ENCODE results near the gene NLRP2B.
"Not testable (repeated sequence)": the region's sequence is repeated elsewhere in the genome, so short reads cannot be mapped to it uniquely, and the experiment has no call there.

The NLRP2B gene

DNA sequence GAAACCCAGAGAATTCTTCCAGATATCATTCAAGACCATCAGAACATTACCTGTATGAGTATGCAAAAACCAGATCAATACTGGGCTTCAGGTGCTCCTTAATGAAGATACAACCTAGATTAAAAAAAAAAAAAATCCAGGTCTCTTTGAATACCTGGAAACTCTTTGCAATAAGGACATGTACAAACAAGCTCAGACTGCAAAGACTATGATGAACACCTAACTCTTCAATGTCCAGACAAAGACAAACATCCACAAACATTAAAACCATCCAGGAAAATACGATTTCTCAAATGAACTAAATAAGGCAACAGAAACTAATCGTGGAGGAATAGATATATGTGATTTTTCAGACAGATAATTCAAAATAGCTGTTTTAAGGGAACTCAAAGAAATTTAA is 38.7 kb downstream of the NLRP2B start:
- H3K27ac ChIP-seq = no peak overlapping the region
- no peak for TF ChIP-seq CTCF (IDR thresholded peaks at IDR 0.05)

- H3K27ac ChIP-seq = no peak overlapping the region
- TF ChIP-seq ZFX (IDR thresholded peaks at IDR 0.05; ENCODE audit: borderline replicate concordance) = no peak
- TF ChIP-seq CTCF (IDR thresholded peaks at IDR 0.05) = no peak
These were observed 39.4 kb downstream of the NLRP2B start for GRCh38 chrX:57640674-57641016.

- H3K27ac ChIP-seq = not testable (repeated sequence)
These were observed 50.6 kb downstream of the NLRP2B start for GRCh38 chrX:57629438-57629837.

Data from 22Rv1 (cell line).